Measurements from ENCODE around the gene DBT.

- TF ChIP-seq POLR2AphosphoS5 (IDR thresholded peaks at IDR 0.05) (no peak), CTCF (IDR thresholded peaks at IDR 0.05; ENCODE audit: poor library complexity, severe bottlenecking) (no peak)
These were observed 43.3 kb downstream of the DBT start for GRCh38 chr1:100206301-100206700.
